CD4-positive, alpha-beta T cell treated with Interleukin-4 for 4 hours (primary cell): ENCODE data around the gene SLC16A13.

Experiments
- DNase-seq: peaks from one replicate; pipeline ENCODE4 v3.0.0-alpha.2; 2020

The SLC16A13 gene

DNA sequence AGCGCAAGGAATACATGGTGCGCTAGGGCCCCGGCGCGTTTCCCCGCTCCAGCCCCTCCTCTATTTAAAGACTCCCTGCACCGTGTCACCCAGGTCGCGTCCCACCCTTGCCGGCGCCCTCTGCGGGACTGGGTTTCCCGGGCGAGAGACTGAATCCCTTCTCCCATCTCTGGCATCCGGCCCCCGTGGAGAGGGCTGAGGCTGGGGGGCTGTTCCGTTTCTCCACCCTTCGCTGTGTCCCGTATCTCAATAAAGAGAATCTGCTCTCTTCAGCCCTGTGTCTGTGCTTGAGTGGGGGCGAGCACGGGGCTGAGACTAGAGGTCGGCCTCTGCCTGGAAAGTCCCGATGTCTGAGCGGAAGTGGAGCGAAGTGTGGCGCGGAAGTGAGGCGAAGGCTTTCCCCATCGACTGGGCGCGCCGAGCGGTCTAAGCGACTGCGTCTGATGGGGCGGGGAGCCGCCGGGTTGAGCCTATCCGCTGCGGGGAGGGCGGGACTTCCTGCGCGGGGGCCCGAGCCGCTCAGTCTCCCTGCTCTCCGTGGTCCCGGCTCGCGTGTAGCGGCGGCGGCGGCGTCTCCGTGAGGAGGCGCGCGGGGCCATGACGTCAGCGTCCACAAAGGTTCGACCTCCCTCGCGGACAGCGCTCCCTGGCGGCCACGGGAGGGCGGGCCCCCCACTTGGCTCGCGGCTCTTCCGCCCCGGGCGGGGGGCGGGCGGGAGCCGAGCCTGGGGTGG, 21.4 kb upstream of the SLC16A13 start:
- peak; percentile 99 for DNase-seq

GRCh38 chr17:7014995-7015958, 20.5 kb upstream of the SLC16A13 start:
- peak; percentile 93 for DNase-seq

- no peak for DNase-seq
Observed at GRCh38 chr17:7016418-7016817, 19.4 kb upstream of the SLC16A13 start.

GRCh38 chr17:7016886-7017826, 18.7 kb upstream of the SLC16A13 start:
- DNase-seq: no peak

- no peak for DNase-seq
Observed at GRCh38 chr17:7017827-7018200, 18.0 kb upstream of the SLC16A13 start.

- no peak for DNase-seq
Observed at GRCh38 chr17:7018331-7018964, 17.4 kb upstream of the SLC16A13 start.

GRCh38 chr17:7019367-7019766, 16.4 kb upstream of the SLC16A13 start:
- DNase-seq: no peak

- DNase-seq: no peak
Observed at GRCh38 chr17:7019839-7020519, 15.8 kb upstream of the SLC16A13 start.

- DNase-seq: no peak
Observed at GRCh38 chr17:7020894-7021664, 14.7 kb upstream of the SLC16A13 start.

DNA sequence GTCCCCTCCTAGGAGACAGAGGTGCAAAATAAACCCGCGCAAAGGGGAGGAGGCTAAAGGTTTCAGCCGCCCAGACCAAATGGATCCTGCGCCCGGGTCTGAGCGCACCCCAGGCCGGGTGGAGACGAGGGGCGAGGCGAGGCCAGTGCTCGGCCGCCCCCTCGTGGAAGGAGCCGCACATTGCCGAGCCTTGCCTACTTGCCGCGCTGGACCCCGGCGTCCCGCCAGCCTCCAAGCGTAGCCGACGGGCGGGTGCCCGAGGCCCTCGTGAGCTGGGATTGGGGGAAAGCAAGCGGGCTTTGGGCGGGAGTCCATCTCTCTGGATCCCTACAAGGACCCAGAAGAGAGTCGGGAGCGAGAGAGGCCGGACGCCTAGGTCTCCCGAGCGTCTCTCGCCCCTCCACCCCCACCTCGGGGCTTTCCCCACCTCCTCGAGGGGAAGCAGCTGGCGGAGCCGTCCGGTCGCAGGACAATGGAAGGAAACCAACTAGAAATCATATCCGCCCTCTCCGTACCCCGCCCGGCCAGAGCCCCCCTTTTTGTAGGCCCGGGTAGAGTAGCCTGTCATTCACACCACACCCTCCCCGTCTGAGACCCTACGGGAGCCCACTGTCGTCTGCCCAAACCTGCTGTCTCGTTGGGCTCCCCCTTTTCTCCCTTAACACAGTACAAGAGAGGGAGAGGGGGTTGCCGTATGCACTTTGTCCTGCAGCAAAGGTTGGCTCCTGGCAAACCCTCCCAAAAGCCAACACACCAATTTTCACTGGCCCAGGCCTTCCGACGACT, 13.6 kb upstream of the SLC16A13 start:
- peak; percentile 69 for DNase-seq

GRCh38 chr17:7022781-7023571, 12.8 kb upstream of the SLC16A13 start, which contains the start of gene BCL6B:
Gene BCL6B (plus strand): TSS chr17:7023050. CDS start chr17:7023672, 622 bp downstream.
- no peak for DNase-seq

GRCh38 chr17:7023576-7024401, 12.0 kb upstream of the SLC16A13 start:
- DNase-seq: peak; percentile 95

GRCh38 chr17:7024402-7024785, 11.4 kb upstream of the SLC16A13 start:
- DNase-seq: no peak

GRCh38 chr17:7025245-7025644, 10.6 kb upstream of the SLC16A13 start:
- DNase-seq: no peak

GRCh38 chr17:7026471-7027115, 9.2 kb upstream of the SLC16A13 start:
- DNase-seq: no peak

- no peak for DNase-seq
Observed at GRCh38 chr17:7027335-7027734, 8.5 kb upstream of the SLC16A13 start.

DNA sequence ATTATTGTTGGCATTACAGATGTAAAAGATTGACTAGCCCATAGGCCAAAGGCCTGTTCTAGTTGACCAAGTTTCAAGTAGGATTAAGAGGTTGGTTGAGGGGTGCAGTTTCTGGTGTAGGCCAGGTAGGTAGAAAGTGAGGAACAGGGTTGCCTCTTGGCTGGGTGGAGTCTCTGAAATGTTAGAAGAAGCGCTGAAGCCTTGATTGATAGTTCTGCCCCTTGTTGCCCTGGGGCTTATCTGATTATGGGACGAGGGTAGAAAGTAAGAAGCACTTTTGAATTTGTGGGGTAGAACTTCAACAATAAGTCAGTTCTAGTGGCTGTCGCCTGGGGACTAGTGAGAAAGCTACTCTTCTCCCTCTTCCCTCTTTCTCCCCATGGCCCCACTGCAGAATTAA, 6.7 kb upstream of the SLC16A13 start:
- no peak for DNase-seq

DNA sequence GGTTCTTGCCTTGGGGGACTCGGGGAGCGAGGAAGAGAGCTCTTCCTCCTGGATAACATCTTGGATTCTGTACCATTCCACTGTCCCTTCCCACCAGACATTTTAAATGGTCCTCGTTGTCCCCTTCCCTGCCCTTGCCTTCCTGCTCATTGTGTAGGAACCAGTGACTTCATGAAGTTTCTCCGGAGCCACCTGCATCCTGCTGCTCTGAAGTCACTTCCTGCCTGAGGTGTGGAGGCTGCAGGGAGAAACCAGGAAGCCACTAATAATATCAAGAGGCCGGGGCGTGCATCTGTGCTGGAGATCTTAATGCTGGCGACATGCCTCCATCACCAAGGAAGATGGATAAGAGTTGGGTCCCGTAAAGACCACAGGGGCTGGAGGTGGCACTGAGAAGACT, 6.2 kb upstream of the SLC16A13 start:
- DNase-seq: peak; percentile 48
